Testis (tissue), 3 donors: Measurements from ENCODE around the gene LRRC27. TPM values are rescaled to one million over a fixed set of nuclear protein-coding genes. Genes with fewer than 3 reads are reported as not detected.

Source experiments
- DNase-seq: peaks from one replicate; pipeline ENCODE4 v3.0.0-alpha.2; 2019
- H3K27ac ChIP-seq, 2 donors: fragments of 200-600 bp; sonication (generic); one replicate each; pipeline ENCODE4 v1.5.1; 2019
- H3K27me3 ChIP-seq: fragments of 200-600 bp; sonication (generic); one replicate; pipeline ENCODE4 v1.5.1; 2019
- H3K36me3 ChIP-seq: fragments of 200-600 bp; sonication (generic); one replicate; pipeline ENCODE4 v1.5.1; 2017; ENCODE audit warnings: low read depth; ENCODE audit errors: missing control alignments
- H3K4me1 ChIP-seq: fragments of 200-600 bp; sonication (generic); one replicate; pipeline ENCODE4 v1.5.1; 2019
- H3K4me3 ChIP-seq, 2 donors: fragments of 200-600 bp; sonication (generic); one replicate each; pipeline ENCODE4 v1.5.1; 2017 to 2019
- H3K9me3 ChIP-seq: fragments of 200-600 bp; sonication (generic); one replicate; pipeline ENCODE4 v1.5.1; 2017
- CTCF ChIP-seq, 3 experiments: fragments of 450-650 bp in 2 of 3; fragments of 200-600 bp in 1 of 3; sonication (generic) in 1 of 3; IDR thresholded peaks; one replicate each; pipeline ENCODE4 v1.5.1; 2016 to 2019; ENCODE audit warnings: antibody characterized with exemption in 3 of 3, mild to moderate bottlenecking in 2 of 3, moderate library complexity in 1 of 3
- POLR2A ChIP-seq: fragments of 450-650 bp; IDR thresholded peaks from one replicate; pipeline ENCODE4 v1.6.1; 2017; ENCODE audit warnings: antibody characterized with exemption, mild to moderate bottlenecking, moderate library complexity
- WGBS, 2 donors: methylation state at CpG; one replicate each; pipeline ENCODE4 v1.1.5; 2018; 5-methylcytosine and 5-hydroxymethylcytosine counted together
- intact Hi-C: fragments of 100-400 bp; cut with DNase I; formaldehyde crosslinking; loops from one replicate; pipeline ENCODE4 v1.15.1; 2023; ENCODE audit warnings: low total_unique reads
- polyA plus RNA-seq: library from polyadenylated mRNA; stranded (reverse); fragments of 350-450 nt; fragmentation: Illumina TruSeq; extraction: RNeasy Lipid Tissue Mini Kit (QIAGEN cat#74804); gene quantifications from one replicate; pipeline ENCODE4 v1.2.3, GENCODE V29; 2014; ENCODE audit warnings: low read depth, low replicate concordance; ENCODE audit not compliant: insufficient read depth
- total RNA-seq, 2 donors: library from RNA; depleted of rRNA; stranded (reverse); fragments of >200 nt; gene quantifications; one replicate each; pipeline ENCODE4 v1.2.3, GENCODE V29; 2016

The LRRC27 gene
- total and polyA plus RNA-seq, 3 donors from 2014 or later: 49.4 to 164 (median 110) TPM

- H3K27ac ChIP-seq: no peak overlapping the region
- H3K9me3 ChIP-seq: no peaks in the 10 kb centered on the region
- no peak for DNase-seq
- no peaks in the 10 kb centered on the region for H3K4me1 ChIP-seq
- 85 to 94% methylated on average over 4 to 6 of the region's 6 CpGs for WGBS, 2 donors
- intact Hi-C loops: loop anchor here (10.0 kb wide), 1 partner anchor 125 kb away; no protein-coding TSS in a partner anchor
- H3K4me3 ChIP-seq: no peak overlapping the region
- H3K27me3 ChIP-seq: no peaks in the 10 kb centered on the region
- no peaks in the 10 kb centered on the region for H3K36me3 ChIP-seq
- no peak for TF ChIP-seq POLR2A
- TF ChIP-seq CTCF (IDR thresholded peaks at IDR 0.05): no peak
Observed at GRCh38 chr10:132349766-132350165, 17.8 kb downstream of the LRRC27 start.

GRCh38 chr10:132350391-132350790 is 18.4 kb downstream of the LRRC27 start:
- Histone ChIP-seq H3K27ac (no peak overlapping the region), H3K9me3 (no peaks in the 10 kb centered on the region), H3K4me1 (no peaks in the 10 kb centered on the region), H3K4me3 (no peak overlapping the region), H3K36me3 (no peaks in the 10 kb centered on the region), H3K27me3 (no peaks in the 10 kb centered on the region)
- intact Hi-C loops: loop anchor here (10.0 kb wide), 1 partner anchor 126 kb away; no protein-coding TSS in a partner anchor
- DNase-seq: no peak
- TF ChIP-seq POLR2A (no peak), CTCF (IDR thresholded peaks at IDR 0.05) (no peak)
- WGBS, 2 donors: 85% methylated on average over 5 to 11 of the region's 11 CpGs

GRCh38 chr10:132350946-132351345 is 19.0 kb downstream of the LRRC27 start:
- no peak for DNase-seq
- Histone ChIP-seq H3K4me1 (no peaks in the 10 kb centered on the region), H3K9me3 (no peaks in the 10 kb centered on the region), H3K27me3 (no peaks in the 10 kb centered on the region), H3K36me3 (no peaks in the 10 kb centered on the region), H3K4me3 (no peak overlapping the region), H3K27ac (no peak overlapping the region)
- TF ChIP-seq POLR2A (no peak), CTCF (IDR thresholded peaks at IDR 0.05) (no peak)
- 95 to 96% methylated on average over 9 to 16 of the region's 17 CpGs for WGBS, 2 donors
- intact Hi-C loops: loop anchor here (10.0 kb wide), 1 partner anchor 126 kb away; no protein-coding TSS in a partner anchor

- 89 to 93% methylated on average over 14 to 23 of the region's 25 CpGs for WGBS, 2 donors
- no peak for TF ChIP-seq CTCF (IDR thresholded peaks at IDR 0.05)
- no peak for TF ChIP-seq POLR2A
- no peak overlapping the region for H3K4me3 ChIP-seq
- DNase-seq: no peak
- no peaks in the 10 kb centered on the region for H3K36me3 ChIP-seq
- H3K27me3 ChIP-seq: no peaks in the 10 kb centered on the region
- H3K9me3 ChIP-seq: no peaks in the 10 kb centered on the region
- no peak overlapping the region for H3K27ac ChIP-seq
- H3K4me1 ChIP-seq: no peaks in the 10 kb centered on the region
- intact Hi-C loops: loop anchor here (10.0 kb wide), 1 partner anchor 127 kb away; no protein-coding TSS in a partner anchor
Observed at GRCh38 chr10:132351611-132352010, 19.6 kb downstream of the LRRC27 start.
